NCI-H460 (cell line): Measurements from ENCODE around the gene FOXP2. TPM values are rescaled to one million over a fixed set of nuclear protein-coding genes. Genes with fewer than 3 reads are reported as not detected.
"Not testable (repeated sequence)": the region's sequence is repeated elsewhere in the genome, so short reads cannot be mapped to it uniquely, and the experiment has no call there.

Experiments
- DNase-seq: peaks from one replicate; pipeline ENCODE4 v3.0.0-alpha.2; 2016; ENCODE audit warnings: low read depth; ENCODE audit errors: extremely low read depth
- total RNA-seq: library from RNA; depleted of rRNA; stranded (reverse); fragments of >200 nt; shearing (Covaris generic); gene quantifications from 2 replicates; pipeline ENCODE4 v1.2.3, GENCODE V29; 2014

Gene FOXP2
- total RNA-seq, 1 experiment from 2014 or later = not detected

DNA sequence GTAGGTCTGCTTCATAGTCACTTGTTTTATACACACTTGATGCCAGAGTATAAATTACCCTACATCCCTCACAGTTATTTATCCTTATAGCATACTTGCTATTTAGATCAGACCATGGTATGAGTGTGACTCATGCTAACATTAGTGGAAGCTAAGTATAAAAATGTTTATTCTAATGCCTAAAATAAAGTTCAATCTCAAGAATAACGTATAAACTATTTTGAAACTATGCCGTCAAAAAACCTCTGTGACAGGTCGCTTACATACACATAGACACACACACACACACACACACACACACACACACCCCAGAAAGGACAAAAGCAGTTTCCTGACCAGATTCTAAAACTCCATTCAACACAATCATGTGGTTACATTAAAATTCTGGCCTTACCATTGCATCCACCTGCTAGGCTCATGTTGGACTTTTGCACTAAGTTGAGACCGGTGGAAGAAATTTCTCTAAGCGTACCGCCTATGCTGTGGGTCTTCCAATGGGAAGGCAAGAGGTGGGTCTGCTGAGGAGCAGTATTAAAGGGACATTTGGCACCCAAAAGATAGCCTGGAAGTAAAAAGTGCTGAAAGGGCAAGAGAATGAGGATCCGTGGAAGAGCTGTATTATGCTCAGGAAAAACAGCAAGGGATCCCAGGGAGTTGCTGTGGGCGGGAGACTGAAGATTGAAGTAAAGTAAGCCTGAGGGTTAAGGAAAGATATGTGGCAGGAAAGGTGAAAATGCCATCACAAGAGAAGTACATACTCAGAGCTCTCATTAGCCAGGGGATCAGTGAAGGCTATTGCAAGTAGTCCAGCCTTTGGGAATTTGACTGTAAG is 5.0 kb downstream of the FOXP2 start:
- no peak for DNase-seq

DNA sequence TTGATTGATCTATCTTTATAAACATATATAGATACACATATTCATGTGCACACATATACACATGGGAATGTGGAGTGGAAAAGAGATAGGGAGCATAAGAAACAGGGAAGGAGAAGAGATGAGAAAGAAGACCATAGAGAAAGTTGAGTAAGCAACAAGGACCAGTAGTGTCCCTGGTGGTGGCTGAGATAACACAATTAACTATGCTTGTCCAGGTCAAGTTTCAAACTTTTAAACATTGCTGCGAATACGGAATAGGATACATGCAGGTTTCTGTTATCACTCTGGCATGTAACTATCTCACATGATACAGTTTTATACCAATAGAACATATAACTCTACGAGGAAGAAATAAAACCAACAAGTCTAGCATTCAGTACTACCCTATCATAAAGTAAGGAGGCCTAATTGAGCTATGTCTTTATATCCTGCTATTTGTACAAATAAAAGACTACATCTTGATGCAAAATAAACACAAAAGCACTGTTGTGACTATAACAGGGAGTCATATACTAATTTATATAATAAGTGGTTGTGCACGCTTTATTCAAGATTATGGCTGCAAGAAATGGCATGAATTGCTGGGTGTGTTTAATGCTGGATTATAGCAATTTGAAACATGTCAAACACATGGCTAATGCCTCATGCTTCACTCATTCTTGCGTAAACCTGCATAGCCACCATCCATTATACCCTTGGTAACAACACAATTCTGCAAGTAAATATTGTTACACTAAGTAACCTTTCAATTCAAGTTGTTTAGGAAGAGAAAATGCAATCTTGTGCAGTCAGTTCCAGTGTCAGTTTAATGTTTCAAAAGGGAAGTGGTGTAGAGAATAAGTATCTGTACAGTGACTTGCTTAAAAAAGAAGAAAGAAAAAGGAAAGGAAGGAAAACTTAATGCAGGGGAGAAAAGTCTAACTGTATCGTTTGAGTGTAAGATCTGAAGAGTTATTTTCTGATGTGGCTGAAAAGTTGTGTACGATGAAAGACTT is 8.2 kb downstream of the FOXP2 start:
- DNase-seq = no peak

DNA sequence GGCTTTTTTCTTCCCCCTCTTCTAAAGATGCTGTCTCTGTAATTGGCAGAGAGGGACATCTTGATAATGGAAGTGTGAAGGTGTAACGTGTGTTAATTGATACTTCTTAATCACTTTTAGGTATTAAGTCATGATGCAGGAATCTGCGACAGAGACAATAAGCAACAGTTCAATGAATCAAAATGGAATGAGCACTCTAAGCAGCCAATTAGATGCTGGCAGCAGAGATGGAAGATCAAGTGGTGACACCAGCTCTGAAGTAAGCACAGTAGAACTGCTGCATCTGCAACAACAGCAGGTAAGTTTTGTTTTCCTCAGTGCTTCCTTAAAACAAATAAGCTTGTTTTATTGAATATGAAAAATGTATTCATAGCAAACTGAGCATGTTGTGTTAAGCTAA is 11.8 kb downstream of the FOXP2 start:
- no peak for DNase-seq

DNA sequence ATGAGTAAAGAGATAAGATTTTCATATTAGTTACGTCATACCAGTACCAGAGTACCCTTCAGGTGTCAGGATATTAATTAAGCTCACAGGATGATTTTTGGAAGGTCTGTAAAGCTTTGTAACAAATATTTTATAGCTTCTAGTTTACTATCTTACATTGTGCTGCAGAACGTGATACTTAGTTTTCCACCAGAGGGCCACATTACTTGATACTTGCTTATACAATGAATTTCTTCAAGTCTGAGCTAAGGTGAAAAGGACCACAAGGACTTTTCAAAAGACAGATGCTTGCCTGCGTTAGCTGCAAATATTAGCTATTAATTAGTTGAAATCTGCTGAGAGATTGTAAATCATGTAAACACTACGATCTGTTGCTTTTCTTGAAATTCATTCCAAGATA is 12.2 kb downstream of the FOXP2 start:
- DNase-seq = peak; percentile 16

DNA sequence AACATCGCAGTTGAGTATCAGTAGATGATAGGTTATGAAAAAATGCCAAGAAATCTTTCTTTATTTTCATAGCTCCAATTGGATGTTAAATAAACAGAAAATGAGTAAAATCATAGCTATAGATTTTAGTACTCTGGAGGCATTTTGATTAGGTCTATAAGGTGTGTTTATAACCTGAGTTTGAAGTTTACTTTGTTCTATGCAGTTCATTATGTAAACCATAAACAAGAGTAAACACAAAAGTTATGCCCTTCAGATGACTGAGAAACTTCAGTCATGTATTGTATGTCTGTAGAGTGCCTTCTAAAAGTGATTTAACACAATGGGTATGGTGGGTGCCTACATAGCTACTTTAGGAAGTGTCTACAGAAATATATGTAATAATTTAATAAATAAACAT is 13.6 kb downstream of the FOXP2 start:
- DNase-seq = no peak

DNA sequence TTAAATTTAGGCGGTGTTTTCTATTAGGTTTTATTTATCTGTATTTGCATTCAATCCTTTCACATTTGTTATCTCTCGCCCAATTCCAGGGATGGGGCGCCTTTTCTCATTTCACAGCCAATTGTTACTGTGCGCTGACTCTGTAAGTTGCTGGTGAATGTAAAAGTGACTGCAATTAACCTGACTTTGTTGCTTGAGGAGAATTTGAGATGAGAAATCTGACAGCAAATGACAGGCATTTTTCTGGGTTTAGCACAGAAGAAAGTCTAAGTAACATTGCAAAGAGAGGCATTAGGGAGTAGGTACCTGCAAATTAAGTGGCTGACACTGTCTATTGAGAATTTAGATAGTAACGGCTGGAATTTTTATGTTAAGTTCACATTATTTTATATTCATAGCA is 16.6 kb downstream of the FOXP2 start:
- no peak for DNase-seq

DNA sequence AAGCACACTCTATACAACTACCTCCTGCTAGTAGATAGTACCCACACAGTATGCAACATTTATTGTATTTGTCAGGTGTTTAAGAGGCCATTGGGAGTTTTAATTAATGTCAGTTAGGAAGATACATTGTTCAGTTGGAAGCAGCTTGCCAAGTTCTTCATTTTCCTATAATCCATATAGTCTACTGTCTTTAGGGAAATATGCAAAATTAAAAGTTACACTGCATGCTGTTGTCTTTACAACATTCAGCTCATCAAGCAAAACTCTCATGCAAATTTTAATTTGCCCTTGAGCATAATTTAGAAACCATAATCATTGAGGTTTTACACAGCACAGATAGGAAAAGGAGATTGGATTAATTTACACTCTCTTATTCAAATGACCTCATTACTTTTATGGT is 17.4 kb downstream of the FOXP2 start:
- no peak for DNase-seq

DNA sequence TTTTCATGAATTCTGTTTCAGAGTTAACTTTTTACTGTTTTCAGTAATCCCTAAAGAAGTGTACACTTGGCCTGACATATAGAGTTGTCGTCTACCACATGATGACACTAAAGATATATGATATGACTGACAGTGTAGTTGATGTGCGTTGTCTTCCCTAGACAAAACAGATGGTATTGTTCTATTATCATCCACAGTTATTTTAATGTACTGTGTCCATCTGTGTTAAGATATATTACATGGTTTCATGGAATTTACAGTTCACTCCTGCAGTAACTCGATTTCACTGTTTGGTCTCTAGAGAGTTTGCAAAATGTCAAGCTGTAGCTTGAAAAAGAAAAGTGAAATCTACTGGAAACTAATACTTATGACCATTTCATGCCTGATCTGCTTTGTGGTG is 18.1 kb downstream of the FOXP2 start:
- DNase-seq = no peak

DNA sequence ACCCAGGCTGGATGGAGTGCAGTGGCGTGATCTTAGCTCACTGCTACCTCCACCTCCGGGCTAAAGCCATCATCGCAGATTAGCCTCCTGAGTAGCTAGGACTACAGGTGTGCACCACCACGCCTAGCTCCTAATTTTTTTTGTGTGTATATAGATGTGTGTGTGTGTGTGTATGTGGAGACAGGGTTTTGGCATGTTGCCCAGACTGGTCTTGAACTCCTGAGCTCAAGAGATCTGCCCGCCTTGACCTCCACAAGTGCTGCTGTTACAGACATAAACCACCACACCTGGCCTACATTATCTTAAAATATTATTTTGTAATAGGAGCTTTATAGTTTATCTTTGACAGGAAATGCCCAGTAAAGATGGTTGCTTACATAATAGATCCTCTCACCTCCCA is 25.0 kb downstream of the FOXP2 start:
- no peak for DNase-seq

DNA sequence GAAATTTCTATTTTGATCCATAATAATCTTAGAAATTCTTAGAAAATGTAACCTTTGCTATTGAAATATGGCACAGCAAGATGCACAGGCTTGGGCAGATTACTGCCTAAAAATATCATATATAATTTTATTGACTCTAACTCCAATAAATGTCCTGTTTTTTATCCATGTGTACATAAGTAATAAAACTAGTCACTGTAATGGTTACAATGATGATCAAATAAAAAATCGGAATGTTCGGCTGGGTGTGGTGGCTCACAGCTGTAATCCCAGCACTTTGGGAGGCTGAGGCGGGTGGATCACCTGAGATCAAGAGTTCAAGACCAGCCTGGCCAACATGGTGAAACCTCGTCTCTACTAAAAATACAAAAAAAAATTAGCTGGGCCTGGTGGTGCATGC is 26.3 kb downstream of the FOXP2 start:
- not testable (repeated sequence) for DNase-seq

DNA sequence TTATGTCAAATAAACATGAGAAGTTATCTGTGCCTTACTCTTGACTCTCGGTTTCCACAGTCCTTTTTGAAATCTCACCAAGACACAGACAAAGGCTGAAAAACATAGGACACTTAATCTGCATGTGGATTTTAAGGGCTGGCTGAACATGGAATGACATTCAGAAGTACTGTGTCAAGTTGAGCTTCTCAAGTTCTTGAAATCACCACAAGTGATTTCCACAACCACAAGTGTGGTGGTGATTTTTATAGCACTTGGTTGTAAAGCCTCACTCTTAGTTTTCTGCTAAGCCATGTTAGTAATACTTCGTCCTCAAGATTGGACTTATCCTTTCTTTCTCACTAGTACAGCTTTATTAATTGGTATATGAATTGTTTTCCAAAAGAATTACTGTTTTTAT is 29.6 kb downstream of the FOXP2 start:
- DNase-seq = no peak

DNA sequence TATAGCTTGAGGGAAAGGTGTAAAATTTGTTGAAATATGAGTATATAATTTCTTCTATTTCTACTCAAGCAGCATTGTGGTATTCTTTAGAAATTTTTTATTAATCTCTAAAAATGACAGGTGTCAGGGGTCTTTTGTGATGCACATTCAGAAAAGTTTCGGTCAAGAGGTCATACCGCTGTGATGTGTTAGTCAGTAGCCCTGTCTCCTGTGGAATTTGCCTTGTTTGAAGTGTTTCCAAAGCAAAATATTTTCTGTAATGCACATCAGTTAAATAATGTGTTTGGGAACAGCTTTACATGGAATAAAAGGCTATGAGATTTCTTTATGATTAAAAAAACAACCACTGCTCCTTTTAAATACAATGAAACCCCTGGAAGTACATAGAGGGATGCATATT is 35.8 kb downstream of the FOXP2 start:
- no peak for DNase-seq

DNA sequence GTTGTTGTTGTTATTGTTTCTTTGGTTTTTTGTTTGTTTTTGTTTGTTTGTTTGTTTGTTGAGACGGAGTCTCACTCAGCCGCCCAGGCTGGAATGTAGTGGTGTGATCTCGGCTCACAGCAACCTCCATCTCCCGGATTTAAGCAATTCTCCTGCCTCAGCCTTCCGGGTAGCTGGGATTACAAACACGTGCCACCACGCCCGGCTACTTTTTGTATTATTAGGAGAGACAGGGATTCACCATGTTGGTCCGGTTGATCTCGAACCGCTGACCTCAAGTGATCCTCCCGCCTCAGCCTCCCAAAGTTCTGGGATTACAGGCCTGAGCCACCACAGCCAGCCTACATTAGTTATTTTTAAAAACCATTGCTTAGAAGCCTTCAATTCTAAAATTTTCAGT is 45.0 kb downstream of the FOXP2 start:
- no peak for DNase-seq

DNA sequence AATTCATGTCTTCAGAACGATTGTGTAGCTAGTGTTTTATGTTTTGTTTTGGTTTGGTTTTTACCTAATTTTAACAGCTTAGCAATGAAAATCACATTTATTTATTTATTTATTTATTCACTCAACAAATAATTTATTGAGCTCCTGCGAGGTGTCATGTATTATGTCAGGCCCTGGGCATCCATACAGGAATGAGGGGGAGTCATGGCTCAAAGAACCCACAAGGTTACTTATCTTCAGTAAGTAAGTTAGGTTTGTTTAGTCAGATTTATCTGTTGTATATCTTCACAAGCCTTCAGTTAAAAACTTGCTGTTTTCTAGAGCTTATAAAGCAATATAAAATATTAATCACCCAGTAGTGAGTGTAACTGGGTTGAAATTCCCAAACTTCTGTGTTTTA is 45.4 kb downstream of the FOXP2 start:
- no peak for DNase-seq

DNA sequence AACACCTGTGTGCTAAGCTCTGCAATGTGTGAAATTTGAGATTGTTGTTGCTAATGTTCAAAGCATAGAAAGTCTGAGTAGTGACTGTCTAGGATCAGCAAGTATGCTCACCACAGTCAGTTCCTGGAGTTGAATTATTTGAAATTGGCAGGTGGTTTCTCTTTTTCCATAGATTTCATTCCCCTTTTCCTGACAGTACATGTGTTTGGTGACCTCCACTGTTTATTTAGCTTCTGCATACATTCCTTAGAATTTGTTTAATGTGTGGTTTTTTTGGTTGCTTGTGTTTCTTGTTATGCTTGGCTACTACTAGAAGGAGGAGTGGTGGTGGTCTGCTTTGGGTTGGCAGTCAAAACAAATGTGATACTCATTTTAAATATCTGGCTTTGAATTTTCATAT is 52.3 kb downstream of the FOXP2 start:
- DNase-seq = no peak

DNA sequence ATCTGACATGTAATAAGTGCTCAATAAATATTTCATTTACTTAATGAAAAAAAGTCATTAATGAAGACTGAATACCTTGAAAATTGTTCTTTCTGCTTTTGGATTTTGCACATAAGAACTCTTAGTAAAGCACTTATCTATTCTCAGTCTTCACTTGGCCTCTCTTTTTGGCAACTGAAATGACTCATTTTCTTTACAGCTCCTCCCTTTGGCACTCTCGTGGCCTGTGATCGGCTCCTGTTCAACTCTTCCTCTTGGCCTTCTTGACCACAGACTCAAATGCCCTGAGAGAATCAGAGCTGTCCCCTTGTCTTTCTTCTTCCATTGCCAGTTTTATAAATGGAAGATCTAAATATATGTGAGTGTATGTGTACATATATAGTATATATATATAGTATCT is 54.2 kb downstream of the FOXP2 start:
- no peak for DNase-seq

DNA sequence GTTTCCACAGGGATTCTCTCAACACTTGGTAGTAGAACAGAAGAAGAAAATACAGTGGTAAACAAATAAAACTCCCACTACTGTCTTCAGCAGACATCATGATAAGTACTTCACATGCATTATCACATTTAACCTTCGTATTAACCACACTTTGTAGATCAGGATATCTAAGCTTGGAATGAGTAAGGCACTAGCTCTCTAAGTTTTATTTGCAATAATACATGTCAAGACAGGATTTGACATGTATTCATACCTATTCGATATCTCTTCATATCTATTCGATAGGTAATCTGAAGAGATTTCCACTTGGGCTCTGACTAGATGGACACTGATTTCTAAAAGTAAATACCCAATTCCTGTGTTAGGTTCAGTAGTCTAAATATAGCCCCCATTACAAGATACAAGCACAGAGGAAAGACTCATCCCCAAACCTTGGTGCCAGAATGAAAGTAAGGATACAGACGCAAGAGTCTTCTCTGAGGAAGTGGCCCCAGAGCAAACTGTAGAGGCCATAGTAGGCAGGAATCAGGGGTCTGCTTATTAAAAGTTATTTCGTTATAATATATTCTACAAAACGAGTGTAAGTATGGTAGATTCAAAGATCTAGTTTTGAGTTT is 58.4 kb downstream of the FOXP2 start:
- no peak for DNase-seq

DNA sequence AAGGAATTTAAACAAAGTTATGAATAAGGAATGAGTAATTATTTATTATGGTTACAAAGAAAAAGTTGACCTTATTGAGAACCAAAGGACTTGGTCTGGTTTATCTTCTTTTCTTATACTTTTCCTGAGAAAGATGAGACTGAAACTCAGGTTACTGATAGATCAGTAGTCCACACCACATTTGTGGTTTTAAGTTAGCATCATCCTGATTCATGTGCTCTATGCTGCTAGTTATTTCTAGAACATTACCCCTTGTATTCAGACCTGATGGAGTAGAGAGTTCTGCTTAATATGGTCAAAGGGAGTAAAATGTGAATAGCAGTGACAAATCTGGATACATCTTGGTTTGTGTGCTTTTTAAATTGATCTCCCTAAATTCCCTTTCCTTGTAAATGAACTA is 63.8 kb downstream of the FOXP2 start:
- no peak for DNase-seq

DNA sequence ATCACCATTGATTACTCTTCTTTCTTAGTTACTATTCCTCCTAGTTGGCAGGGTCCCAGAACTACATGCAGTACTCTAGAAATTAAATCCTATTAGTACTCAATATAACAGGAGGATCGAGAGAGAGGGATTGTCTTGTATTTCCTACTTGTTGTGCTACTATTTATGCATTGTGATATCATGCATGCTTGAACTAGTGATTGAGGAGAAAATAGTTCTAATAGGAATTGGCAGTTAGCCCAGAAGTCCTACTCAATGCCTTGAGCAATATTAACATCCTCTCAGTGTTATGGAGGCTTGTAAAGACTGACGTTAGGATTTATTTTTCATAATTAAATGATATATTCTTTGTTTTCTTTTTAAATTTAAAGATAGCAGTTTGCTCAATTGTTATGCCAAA is 67.4 kb downstream of the FOXP2 start:
- no peak for DNase-seq

DNA sequence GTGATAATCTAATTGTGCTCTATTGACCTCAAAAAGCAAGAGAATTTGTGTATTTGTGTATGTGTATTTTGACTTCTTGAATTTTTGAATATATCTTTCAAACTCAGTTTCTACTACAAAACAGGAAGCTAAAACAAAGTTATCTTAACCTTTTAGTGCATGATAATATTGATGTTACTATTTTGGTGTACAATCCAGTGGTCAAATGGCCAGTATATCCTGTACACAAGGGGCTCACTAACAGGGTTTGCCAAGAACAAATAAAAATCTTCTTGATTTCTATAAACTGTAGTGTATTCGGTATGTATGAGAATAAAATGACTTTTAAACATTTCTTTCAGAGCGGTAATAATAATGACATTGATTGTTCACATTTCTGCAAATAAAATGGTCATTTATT is 69.6 kb downstream of the FOXP2 start:
- no peak for DNase-seq

DNA sequence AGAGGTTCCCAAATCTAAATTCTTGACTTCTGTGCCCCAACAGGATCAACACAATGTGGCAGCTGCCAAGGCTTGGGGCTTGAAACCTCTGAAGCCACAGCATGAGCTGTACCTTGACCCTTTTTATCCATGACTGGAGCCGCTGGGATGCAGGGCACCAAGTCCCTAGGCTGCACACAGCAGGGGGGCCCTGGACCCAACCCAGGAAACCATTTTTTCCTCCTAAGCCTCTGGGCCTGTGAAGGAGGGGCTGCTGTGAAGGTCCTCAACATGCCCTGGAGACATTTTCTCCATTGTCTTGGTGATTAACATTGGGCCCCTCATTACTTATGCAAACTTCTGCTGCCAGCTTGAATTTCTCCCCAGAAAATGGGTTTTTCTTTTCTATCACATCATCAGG is 72.6 kb downstream of the FOXP2 start:
- DNase-seq = no peak
